Common myeloid progenitor, CD34-positive (primary cell): ENCODE data around the gene CLPSL1. TPM values are rescaled to one million over a fixed set of nuclear protein-coding genes. Genes with fewer than 3 reads are reported as not detected.
"Not testable (repeated sequence)": the region's sequence is repeated elsewhere in the genome, so short reads cannot be mapped to it uniquely, and the experiment has no call there.

Experiments used
- CTCF ChIA-PET: fragments of 350-600 bp; sonication (Branson Sonifier 250); formaldehyde crosslinking; loops from one replicate; lab custom pipeline; 2021; ENCODE audit warnings: antibody characterized with exemption; lab: Charles Lee
- POLR2A ChIA-PET: fragments of 350-600 bp; sonication (Branson Sonifier 250); formaldehyde crosslinking; loops from one replicate; lab custom pipeline; 2021; ENCODE audit warnings: antibody characterized with exemption; lab: Charles Lee
- DNase-seq, 3 donors: peaks; one replicate each; pipeline versions ENCODE4 v3.0.0 to v3.0.0-alpha.2; 2013
- H3K27ac ChIP-seq, 2 experiments: 1 replicate in 1 of 2; 2 replicates in 1 of 2; pipeline ENCODE4 v1.7.0; 2013; ENCODE audit warnings: inconsistent platforms in 2 of 2, low read length in 2 of 2, mild to moderate bottlenecking in 2 of 2, low read depth in 1 of 2, moderate library complexity in 1 of 2; ENCODE audit not compliant: severe bottlenecking in 2 of 2, insufficient read depth in 1 of 2, poor library complexity in 1 of 2
- H3K27me3 ChIP-seq, 5 experiments: replicated peaks in 2 of 5; 1 replicate in 3 of 5; 2 replicates in 2 of 5; pipeline versions ENCODE4 v1.6.1 to v1.7.0; 2013; ENCODE audit warnings: low read length in 4 of 5, mild to moderate bottlenecking in 2 of 5, moderate library complexity in 2 of 5, inconsistent platforms in 1 of 5; ENCODE audit not compliant: insufficient read depth in 5 of 5, control insufficient read depth in 4 of 5
- H3K36me3 ChIP-seq, 4 experiments: 1 replicate in 2 of 4; 2 replicates in 2 of 4; pipeline versions ENCODE4 v1.6.1 to v1.7.0; 2013; ENCODE audit warnings: low read length in 3 of 4, control low read depth in 1 of 4, mild to moderate bottlenecking in 1 of 4; ENCODE audit not compliant: control insufficient read depth in 4 of 4, insufficient read depth in 4 of 4
- H3K4me1 ChIP-seq, 4 experiments: 1 replicate in 3 of 4; 2 replicates in 1 of 4; pipeline versions ENCODE4 v1.6.1 to v1.7.1; 2013; ENCODE audit warnings: low read length in 3 of 4, mild to moderate bottlenecking in 3 of 4, control low read depth in 1 of 4, inconsistent platforms in 1 of 4, moderate library complexity in 1 of 4; ENCODE audit not compliant: control insufficient read depth in 4 of 4, insufficient read depth in 4 of 4; ENCODE audit errors: control extremely low read depth in 1 of 4
- H3K4me3 ChIP-seq, 7 experiments: 1 replicate in 4 of 7; 2 replicates in 3 of 7; pipeline versions ENCODE4 v1.5.1 to v1.7.0; 2013; ENCODE audit warnings: mild to moderate bottlenecking in 7 of 7, low read length in 6 of 7, moderate library complexity in 6 of 7, inconsistent platforms in 2 of 7, low read depth in 2 of 7, control low read depth in 1 of 7; ENCODE audit not compliant: insufficient read depth in 4 of 7, control insufficient read depth in 1 of 7; ENCODE audit errors: extremely low read depth in 1 of 7
- H3K9me3 ChIP-seq, 5 experiments: 1 replicate in 4 of 5; 2 replicates in 1 of 5; pipeline versions ENCODE4 v1.6.1 to v1.7.1; 2013; ENCODE audit warnings: low read length in 4 of 5, mild to moderate bottlenecking in 2 of 5, inconsistent platforms in 1 of 5, low read depth in 1 of 5, moderate library complexity in 1 of 5; ENCODE audit not compliant: control insufficient read depth in 4 of 5, insufficient read depth in 2 of 5; ENCODE audit errors: control extremely low read depth in 1 of 5
- WGBS: methylation state at CpG from one replicate; pipeline ENCODE4 v1.1.5; 2013; ENCODE audit not compliant: insufficient coverage; 5-methylcytosine and 5-hydroxymethylcytosine counted together
- polyA plus RNA-seq: library from polyadenylated mRNA; unstranded; fragments of 120-200 nt; gene quantifications from one replicate; pipeline ENCODE4 v1.2.1, GENCODE V29; 2013

CLPSL1 gene
- not detected for polyA plus RNA-seq

GRCh38 chr6:35780719-35781118 lies at the start of gene CLPSL1:
TSS of gene CLPSL1 (plus strand) at chr6:35781019. CDS start at chr6:35781111, 92 bp downstream.
- CTCF ChIA-PET: no interaction called here
- no peaks in the 10 kb centered on the region for H3K36me3 ChIP-seq
- no peak within 1 kb of the TSS for H3K27ac ChIP-seq
- no peaks in the 10 kb centered on the region for H3K9me3 ChIP-seq
- POLR2A ChIA-PET: no interaction called here
- H3K27me3 ChIP-seq: peaks cover 0 to 33% (median 8%) of the 10 kb centered on the region in 5 experiments
- no peak for DNase-seq
- WGBS: 95% methylated on average over 2 of the region's 7 CpGs
- peaks cover 0 to 9% (median 8%) of the 10 kb centered on the region in 4 experiments for H3K4me1 ChIP-seq
- no peak within 1 kb of the TSS for H3K4me3 ChIP-seq

GRCh38 chr6:35731414-35731735 lies 49.4 kb upstream of the CLPSL1 start:
- WGBS: 0% methylated on average over 4 of the region's 23 CpGs
- ChIA-PET POLR2A (no interaction called here), CTCF (interaction anchor here (0.6 to 7.9 kb wide), 7 partner anchors 21 to 147 kb away, joined by 3 to 73 read pairs (median 3); no protein-coding TSS in a partner anchor)
- no peaks in the 10 kb centered on the region for H3K9me3 ChIP-seq
- H3K4me1 ChIP-seq: peaks cover 34 to 88% (median 73%) of the 10 kb centered on the region in 4 experiments
- H3K27ac ChIP-seq: peak overlapping the region; percentile 72 to 83
- H3K36me3 ChIP-seq: no peaks in the 10 kb centered on the region
- H3K4me3 ChIP-seq: peak overlapping the region; percentile 61 to 81 (median 66)
- no peaks in the 10 kb centered on the region for H3K27me3 ChIP-seq
- peak; percentile 88 to 92 (median 92) for DNase-seq

- Histone ChIP-seq H3K4me1 (peaks cover 29 to 85% (median 68%) of the 10 kb centered on the region in 4 experiments), H3K4me3 (peak overlapping the region; percentile 61 to 81 (median 66)), H3K9me3 (no peaks in the 10 kb centered on the region), H3K27ac (peak overlapping the region; percentile 72 to 83), H3K36me3 (no peaks in the 10 kb centered on the region), H3K27me3 (no peaks in the 10 kb centered on the region)
- POLR2A ChIA-PET: no interaction called here
- CTCF ChIA-PET: interaction anchor here (0.6 to 7.9 kb wide), 14 partner anchors 21 to 168 kb away, joined by 3 to 73 read pairs (median 3); no protein-coding TSS in a partner anchor
- DNase-seq: peak; percentile 84 to 91 (median 90)
- under 1% methylated on average over 32 of the region's 61 CpGs for whole genome bisulfite sequencing
Observed at GRCh38 chr6:35731736-35732532, 48.9 kb upstream of the CLPSL1 start.

- ChIA-PET CTCF (interaction anchor here (0.8 to 7.9 kb wide), 16 partner anchors 8 to 437 kb away, joined by 3 to 73 read pairs (median 4); no protein-coding TSS in a partner anchor), POLR2A (no interaction called here)
- H3K27me3 ChIP-seq: no peaks in the 10 kb centered on the region
- H3K9me3 ChIP-seq: no peaks in the 10 kb centered on the region
- no peak for DNase-seq
- WGBS: 95% methylated on average over 4 of the region's 8 CpGs
- peaks cover 26 to 76% (median 54%) of the 10 kb centered on the region in 4 experiments for H3K4me1 ChIP-seq
- H3K27ac ChIP-seq: no peak overlapping the region
- no peaks in the 10 kb centered on the region for H3K36me3 ChIP-seq
- no peak overlapping the region for H3K4me3 ChIP-seq
Observed at GRCh38 chr6:35733633-35734032, 47.2 kb upstream of the CLPSL1 start.

GRCh38 chr6:35734319-35734718 lies 46.5 kb upstream of the CLPSL1 start:
- H3K27me3 ChIP-seq, H3K36me3 ChIP-seq, H3K4me3 ChIP-seq, POLR2A ChIA-PET, H3K9me3 ChIP-seq, DNase-seq, H3K27ac ChIP-seq: not testable (repeated sequence)
- CTCF ChIA-PET: interaction anchor here (0.6 to 7.9 kb wide), 17 partner anchors 9 to 438 kb away, joined by 3 to 73 read pairs (median 4); no protein-coding TSS in a partner anchor
- H3K4me1 ChIP-seq: peaks cover 23 to 69% (median 47%) of the 10 kb centered on the region in 4 experiments
- 96% methylated on average over 8 of the region's 12 CpGs for WGBS

- Histone ChIP-seq H3K27ac (no peak overlapping the region), H3K4me3 (no peak overlapping the region), H3K36me3 (no peaks in the 10 kb centered on the region), H3K4me1 (peaks cover 16 to 58% (median 39%) of the 10 kb centered on the region in 4 experiments), H3K27me3 (no peaks in the 10 kb centered on the region), H3K9me3 (no peaks in the 10 kb centered on the region)
- CTCF ChIA-PET: interaction anchor here (0.6 to 7.5 kb wide), 14 partner anchors 11 to 439 kb away, joined by 3 to 102 read pairs (median 8); no protein-coding TSS in a partner anchor
- POLR2A ChIA-PET: no interaction called here
- 96% methylated on average over 3 of the region's 3 CpGs for WGBS
- DNase-seq: no peak
Observed at GRCh38 chr6:35735452-35735851, 45.4 kb upstream of the CLPSL1 start.
